ENCODE results near the gene UCK2.
A peak's percentile ranks its signal among the peaks of the same experiment; 100 is the strongest.
"Not testable (repeated sequence)": the region's sequence is repeated elsewhere in the genome, so short reads cannot be mapped to it uniquely, and the experiment has no call there.

UCK2 gene

GRCh38 chr1:165827268-165828102 is at the start of gene UCK2:
Gene UCK2 (plus strand): TSS chr1:165827614. CDS start chr1:165827834, 220 bp downstream.
- peak; percentile 57 for DNase-seq (ENCODE audit: low read depth)

GRCh38 chr1:165778197-165778596 is 49.2 kb upstream of the UCK2 start:
- DNase-seq (ENCODE audit: low read depth), result not testable (repeated sequence)

DNA sequence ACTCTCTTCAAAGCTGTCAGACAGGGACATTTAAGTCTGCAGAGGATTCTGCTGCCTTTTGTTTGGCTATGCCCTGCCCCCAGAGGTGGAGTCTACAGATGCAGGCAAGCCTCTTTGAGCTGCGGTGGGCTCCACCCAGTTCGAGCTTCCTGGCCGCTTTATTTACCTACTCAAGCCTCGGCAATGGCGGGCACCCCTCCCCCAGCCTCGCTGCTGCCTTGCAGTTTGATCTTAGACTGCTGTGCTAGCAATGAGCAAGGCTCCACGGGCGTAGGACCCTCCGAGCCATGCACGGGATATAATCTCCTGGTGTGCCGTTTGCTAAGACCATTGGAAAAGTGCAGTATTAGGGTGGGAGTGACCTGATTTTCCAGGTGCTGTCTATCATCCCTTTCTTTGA is 43.9 kb upstream of the UCK2 start:
- not testable (repeated sequence) for DNase-seq (ENCODE audit: low read depth)

GRCh38 chr1:165787741-165788140 is 39.7 kb upstream of the UCK2 start:
- no peak for DNase-seq (ENCODE audit: low read depth)

DNA sequence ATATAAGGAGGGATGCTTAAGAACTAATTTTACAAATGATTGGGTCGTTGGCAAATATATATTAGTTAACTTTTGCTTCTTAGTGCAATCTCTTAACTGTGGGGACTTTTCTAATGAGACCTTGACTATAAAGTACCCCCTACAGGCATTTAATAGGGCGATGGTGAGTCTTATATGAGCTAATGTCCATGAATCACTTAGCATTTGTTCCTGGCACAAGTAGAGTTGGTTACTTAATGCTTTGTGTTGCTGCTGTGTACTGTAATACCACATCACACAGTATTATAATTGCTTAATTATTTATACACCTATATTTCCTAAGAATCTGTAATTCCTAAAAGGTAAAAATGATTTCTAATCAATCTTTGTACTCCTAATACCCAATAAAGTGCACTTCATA is 33.5 kb upstream of the UCK2 start:
- no peak for DNase-seq (ENCODE audit: low read depth)

DNA sequence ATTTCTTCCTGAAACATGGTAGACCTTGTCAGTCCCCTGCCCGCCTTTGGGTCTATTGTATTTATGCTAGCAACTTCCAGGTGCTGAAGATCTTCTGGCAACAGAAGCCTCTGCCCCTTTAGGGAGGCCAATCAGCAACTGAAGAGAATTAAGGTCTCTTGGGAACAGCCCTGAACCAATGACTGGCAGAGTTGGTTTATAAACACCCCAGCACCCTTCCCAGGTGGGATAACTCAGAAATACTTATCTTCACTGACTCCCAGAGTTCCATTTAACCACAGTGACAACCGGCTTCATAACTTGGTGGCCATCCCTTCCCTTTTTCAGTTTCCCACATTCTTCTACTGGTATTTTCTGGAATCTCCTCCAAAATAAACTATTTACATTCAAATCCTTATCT is 31.5 kb upstream of the UCK2 start:
- DNase-seq (ENCODE audit: low read depth), result no peak

GRCh38 chr1:165799387-165799786 is 28.0 kb upstream of the UCK2 start:
- no peak for DNase-seq (ENCODE audit: low read depth)

DNA sequence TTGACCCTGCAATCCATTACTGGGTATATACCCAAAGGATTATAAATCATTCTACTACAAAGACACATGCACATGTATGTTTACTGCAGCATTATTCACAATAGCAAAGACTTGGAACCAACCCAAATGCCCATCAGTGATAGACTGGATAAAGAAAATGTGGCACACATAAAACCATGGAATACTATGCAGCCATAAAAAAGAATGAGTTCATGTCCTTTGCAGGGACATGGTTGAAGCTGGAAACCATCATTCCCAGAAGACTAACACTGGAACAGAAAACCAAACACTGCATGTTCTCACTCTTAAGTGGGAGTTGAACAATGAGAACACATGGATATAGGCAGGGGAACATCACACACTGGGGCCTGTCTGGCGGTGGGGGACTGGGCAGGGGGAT is 22.9 kb upstream of the UCK2 start:
- DNase-seq (ENCODE audit: low read depth), result not testable (repeated sequence)

DNA sequence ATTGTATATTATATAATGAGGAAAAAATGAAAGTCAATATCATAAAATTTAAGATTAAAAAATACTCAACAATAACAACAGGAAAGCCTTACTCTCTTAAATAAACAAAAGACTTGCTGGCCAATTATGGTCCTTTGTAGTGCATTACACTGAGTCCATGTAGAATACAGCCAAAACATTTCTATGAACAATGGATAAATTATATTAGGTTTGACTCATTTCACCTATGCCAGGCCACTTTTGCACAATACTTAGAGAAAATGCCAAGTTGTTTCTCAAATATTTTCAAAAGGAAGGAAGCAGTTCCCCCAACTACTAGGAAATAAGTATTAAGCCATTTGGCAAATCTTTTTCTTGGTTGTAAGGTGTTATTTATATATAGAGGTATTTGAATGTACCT is 19.8 kb upstream of the UCK2 start:
- DNase-seq (ENCODE audit: low read depth), result no peak

DNA sequence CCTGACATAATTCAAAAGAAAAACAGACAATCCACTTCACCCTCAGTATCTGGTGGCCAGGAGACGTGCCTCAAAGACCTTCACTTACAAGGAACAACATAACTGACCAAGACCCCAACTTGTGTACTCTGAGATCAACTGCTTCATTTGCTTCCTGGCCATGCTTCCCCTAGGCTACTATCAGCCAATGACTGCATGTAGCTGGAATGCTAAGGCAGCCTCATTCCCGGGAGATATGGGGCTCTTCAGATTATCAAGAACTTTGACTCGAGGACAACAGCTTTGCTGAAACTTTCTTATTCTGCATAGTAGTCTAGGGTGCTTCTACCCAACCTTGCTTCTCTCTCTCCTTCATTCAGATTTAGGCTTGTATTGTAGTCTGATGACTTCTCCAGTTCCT is 11.7 kb upstream of the UCK2 start:
- no peak for DNase-seq (ENCODE audit: low read depth)

GRCh38 chr1:165816157-165816556 is 11.3 kb upstream of the UCK2 start:
- no peak for DNase-seq (ENCODE audit: low read depth)

DNA sequence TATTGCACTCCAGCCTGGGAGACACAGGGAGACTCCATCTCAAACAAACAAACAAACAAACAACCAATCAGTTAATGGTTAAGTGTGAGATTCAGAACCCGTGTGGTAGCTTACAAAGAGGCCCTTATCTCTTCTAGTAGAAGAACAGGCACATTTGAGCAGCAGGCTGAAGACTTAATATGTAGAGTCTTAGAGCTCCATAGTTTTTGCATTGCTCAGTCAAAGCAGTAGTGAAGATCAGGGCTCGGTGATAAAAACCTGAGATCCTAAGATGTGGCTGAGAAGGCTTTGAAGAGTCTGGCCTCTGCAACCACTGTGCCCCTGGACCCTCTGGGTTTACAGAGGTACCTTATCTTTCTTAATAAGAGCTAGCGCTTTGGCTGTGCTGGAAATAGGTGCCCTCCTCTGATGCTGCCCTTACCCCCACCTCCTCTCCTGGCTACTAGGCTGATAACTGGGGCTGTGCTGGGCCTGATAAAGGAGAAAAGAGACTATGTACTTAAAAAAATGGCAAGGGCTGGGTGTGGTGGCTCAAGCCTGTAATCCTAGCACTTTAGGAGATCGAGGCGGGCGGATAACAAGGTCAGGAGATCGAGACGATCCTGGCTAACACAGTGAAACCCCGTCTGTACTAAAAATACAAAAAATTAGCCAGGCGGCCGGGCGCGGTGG is 10.5 kb upstream of the UCK2 start:
- DNase-seq (ENCODE audit: low read depth), result no peak

- no peak for DNase-seq (ENCODE audit: low read depth)
Measured at GRCh38 chr1:165823552-165824268, 3.7 kb upstream of the UCK2 start.

DNA sequence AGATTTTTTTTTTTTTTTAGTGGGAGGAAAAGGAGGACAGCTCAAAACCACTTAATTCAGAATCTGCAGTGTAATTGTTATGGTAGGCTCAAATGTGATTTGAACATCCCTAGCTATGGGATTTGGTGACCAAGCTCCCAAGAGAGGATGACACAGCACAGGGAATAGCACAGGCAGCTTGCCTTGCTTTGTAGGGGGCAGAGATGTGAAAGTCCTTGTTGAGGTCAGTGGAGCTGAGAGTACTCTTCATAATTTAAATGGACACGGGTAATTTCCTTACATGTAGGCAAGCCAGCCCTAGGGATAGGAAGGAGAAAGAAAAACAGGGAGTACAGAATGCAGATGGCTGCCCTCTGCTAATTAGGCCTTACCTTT is 3.2 kb upstream of the UCK2 start:
- DNase-seq (ENCODE audit: low read depth), result no peak

DNA sequence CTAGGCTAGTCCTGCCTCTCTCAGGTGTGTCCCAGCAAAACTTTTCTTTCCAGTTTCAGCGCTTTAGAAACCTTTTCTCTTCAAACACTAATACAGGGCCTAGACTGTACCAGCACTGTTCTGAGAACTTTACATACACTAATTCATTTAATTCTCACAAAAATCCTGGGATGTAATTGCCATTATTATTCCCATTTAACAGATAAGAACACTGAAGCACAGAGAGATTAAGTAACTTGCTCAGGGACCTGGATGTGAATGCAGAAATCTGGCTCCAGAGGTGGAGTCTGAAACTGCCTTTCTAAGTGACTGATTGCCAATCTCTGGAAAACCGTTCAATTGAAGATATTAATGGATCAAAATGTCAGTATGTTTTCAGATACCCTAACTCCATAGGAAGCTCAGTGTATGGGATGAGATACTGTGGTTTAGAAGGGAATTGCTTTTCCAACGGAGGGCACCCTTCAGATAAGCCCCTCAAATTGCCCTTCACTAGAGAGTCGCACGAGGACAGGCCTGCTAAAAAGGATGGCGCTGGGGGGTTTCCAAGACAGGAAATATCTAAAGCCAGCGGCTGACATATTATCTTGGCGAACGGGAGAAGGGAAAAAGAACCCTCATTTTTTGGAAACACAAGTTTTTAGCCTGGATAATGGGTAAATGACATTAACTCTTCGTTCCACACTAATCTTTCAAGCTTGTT is 698 bp upstream of the UCK2 start:
- no peak for DNase-seq (ENCODE audit: low read depth)

DNA sequence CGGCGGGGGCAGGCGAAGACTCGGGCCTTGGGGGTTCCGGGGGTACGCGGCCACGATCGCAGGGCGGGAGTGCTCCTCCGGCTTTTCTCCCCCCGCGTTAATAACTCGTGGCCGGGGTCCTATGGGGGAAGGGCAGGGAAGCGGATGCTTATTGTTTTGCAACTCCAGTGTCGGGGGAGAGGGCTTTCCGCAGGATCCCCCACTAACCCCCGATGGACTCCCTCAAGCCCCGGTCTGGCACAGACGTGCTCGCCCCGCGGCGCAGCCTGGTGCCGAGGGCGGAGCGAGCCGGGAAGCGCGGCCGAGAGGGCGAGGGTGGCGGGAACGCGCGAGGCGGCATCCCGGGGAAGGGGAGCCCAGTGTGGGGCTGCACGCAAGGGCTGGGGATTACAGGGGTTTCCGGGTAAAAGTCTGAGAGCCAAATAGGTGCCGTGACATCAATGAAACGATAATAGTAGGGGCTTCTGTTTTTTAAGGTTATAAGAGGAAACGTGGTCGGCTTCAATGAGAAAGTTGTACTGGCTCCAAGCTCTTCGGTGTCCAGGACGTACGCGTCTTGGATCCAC is 772 bp downstream of the UCK2 start:
- peak; percentile 68 for DNase-seq (ENCODE audit: low read depth)

DNA sequence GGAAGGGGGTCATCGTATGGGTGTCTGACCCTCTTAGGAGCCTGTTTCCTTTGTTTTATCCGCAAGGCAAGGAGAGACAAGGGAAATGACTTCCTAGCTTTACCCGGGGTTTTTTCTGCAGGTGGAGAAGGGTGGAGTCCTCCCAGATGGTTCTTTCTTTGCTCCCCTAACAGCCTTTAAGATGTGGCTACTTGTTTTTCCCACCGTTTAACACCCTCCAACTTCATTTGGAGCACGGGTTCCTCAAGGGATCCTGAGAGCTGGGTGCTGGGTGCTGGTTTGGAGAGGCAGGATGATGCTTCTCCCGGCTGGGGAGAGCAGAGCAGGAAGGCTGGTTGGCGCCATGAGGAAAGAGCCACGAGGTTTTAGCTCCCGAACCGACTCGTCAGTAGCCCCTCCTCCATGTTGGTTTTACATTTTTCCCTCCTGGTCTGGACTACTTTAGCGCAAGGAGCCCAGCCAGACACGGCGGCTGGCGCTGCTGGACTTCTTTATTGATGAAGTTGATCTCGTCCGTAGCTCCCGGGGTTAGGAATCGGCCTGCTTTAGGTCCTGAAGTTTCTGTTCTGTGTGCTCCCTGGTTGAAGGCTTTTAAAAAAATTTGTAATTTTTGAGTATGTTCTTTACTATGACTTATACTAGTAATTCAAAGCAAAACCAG is 1.4 kb downstream of the UCK2 start:
- DNase-seq (ENCODE audit: low read depth), result peak; percentile 63

DNA sequence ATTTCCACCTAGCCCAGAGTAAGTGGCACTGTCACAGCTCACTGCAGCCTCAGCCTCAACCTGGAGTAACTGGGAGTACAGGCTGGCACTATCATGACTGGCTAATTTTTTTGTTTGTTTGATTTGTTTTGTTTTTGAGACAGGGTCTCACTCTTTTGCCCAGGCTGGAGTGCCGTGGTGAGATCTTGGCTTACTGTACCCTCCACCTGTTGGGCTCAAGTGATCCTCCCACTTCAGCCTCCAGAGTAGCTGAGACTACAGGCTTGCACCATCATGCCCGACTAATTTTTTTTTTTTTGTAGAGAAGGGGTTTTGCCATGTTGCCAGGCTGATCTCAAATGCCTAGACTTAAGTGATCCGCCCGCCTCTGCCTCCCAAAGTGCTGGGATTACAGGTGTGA is 2.5 kb downstream of the UCK2 start:
- no peak for DNase-seq (ENCODE audit: low read depth)

GRCh38 chr1:165831146-165831545 is 3.7 kb downstream of the UCK2 start:
- no peak for DNase-seq (ENCODE audit: low read depth)

DNA sequence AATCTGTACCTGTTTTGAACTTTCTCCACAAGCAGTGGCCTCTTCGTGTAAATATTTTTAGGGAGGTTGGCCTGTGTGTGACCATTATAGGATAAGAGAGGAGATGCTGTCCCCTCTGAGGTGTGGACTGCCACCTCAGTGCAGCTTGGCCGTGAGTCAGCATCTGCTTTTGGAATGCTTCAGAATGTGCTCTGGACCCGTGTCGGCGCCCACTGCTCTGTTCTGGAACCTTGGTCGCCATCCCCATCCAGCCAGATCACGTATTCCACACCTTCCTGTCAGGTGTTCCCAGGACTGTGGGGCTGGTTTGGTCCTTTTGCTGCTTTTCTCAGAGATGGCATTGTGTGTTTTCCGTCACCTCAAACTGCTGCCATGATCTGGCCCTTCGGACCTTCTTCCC is 5.5 kb downstream of the UCK2 start:
- DNase-seq (ENCODE audit: low read depth), result no peak

DNA sequence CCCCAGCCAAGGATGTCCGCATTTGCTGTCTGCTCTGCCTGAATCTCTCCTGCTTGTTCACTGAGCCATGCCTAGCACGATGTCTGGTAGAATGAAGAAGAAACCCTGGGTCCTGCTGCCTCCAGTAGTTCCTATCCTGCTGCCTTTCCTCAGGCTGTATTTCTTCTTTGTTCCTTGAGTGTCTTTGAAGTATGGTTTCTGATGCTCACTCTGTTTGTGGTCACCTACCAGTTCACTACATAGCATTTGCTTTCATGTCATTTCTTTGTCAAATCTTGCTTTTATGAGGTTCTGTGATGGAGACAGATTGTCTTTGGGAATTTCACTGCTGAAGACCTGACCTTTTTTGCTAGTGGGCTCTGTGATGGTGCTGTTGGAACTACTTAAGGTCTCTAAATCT is 5.9 kb downstream of the UCK2 start:
- DNase-seq (ENCODE audit: low read depth), result no peak

GRCh38 chr1:165834229-165834628 is 6.8 kb downstream of the UCK2 start:
- DNase-seq (ENCODE audit: low read depth), result no peak
